HG03280 (cell line): ENCODE data around the gene GPC6.

Experiments
- ATAC-seq: cut with Tn5 transposase; IDR thresholded peaks from one replicate; pipeline ENCODE4 v1.9.1; 2021; ENCODE audit warnings: mild to moderate bottlenecking, moderate library complexity; ENCODE audit not compliant: unreplicated experiment

The GPC6 gene

DNA sequence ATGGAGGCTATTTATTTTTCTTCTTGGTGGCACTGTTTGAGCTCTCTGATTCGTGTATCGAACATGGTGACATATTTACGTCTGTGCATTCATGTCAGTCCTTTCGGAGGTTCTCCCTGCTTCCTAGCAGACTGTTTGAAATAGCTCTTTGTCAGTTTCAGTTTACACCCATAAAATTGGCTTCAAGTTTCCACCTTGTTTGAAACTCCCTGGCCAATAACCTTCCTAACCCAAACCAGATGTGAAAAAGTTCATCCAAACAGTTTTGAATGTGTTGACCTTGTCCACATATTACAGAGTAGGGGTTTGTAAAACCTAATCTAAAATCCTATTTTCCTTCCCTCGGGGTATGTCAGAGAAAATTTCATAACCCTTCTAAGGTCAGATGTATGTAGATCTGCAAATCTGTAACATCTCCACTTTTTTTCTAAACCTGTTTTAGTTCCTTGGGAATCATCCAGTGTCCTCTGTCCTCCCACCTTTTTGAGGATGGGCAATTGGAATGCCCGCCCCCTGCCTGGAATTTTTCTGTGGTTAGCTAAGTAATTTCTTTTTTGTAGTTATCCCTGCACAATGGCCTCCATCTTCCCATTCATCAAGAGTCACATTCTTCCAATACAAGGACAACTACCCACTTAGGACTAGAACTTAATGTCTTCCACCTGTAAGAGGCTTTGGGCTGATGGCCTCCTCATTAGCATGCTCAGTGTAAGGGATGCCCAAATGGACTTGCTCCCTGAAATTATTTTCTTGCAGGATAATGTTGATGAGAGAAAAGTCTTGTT lies 499.8 kb downstream of the GPC6 start:
- no peak for ATAC-seq

DNA sequence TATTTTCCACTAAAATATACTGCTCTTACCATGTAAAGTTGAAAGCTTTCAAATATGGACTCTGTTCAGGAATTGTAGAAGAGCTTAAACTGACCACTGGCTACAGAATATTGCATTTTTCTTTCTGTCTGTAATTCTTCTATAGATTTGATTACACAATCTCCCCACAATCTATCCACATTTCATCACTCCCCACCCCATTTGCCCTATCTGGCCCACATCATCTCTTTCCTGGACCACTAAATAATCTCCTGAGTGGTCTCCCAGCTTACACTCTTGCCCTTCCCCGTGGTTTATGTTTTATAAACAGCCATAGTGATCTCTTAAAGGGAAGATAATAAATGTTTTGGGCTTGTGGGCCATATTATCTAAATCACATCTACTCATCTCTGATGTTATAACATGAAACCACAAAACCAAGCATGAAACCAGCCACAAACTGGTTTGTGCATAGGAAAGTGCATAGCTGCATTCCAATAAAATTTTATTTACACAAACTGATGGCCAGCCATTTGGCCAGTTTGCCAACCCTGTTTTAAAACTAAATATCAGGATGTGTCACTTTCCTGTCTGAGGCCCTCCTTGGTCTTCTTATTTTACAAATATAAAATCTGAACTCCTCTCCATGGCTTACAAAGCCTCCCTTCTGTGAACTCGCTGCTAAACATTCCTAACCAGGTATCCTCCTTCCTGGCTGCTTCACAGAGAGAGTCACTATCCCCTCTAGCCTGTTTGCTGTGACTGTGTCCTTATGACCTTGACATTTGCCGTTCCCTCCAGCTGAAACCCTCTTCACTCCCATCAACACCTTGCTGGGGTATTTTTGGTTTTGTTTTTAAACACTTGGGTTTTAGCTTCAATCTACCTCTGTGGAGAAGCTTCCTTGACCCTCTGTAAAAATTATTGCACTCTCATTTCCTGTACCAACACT lies 500.9 kb downstream of the GPC6 start:
- no peak for ATAC-seq

DNA sequence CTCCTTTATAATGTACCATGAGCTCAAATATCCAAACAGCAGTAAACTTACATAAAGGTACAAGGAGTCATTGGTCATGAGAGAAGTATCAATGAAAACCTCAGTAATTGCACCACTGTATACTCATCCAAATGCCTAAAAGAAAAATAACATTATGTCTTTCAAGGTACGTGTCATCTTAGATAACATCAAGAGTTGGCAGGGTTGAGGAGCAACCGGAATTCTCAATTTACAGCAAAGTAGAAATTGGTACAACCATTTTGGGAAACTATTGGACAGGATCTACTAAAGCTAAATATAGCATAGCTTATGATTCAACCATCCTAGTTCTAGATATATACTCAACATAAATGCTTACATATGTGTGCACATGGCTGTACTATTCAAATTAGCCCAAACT lies 502.8 kb downstream of the GPC6 start:
- no peak for ATAC-seq

DNA sequence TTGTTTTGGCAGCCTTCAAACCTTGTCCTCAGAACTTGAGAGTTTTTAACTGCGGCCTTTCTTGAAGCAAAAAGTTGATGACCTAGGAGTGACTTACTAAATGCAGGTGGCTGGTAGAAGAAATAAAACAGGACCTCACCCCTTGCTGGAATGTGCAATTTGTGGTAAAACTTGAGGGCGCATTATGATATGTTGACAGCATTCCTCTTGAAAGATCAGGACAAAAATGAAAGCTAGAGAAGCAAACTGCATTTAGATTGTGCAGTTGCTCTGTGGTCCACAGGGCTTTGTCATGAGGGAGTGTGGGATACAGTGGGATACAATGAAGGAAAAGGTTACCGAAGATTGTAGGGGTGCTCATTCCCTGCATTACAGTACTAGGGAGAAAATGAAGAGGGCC lies 504.2 kb downstream of the GPC6 start:
- ATAC-seq = no peak

DNA sequence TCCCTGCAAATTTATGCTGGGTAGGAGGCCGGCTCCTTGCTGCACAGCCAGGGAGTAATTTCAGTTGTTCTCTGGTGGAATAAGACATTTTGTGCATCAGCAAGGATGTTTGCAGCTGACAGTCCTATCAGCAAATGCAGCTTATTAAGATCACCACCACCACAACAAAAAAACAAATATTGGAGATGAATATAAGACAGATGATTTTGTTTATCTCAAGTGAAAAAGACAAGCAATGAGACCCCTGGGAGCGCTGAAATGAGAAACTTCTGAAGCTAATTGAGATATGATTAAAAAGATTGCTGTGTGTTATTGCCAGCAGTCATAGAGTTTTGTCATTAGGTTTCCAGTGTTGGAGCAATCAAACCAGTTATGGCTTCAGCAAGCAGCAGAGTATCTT lies 505.6 kb downstream of the GPC6 start:
- no peak for ATAC-seq

DNA sequence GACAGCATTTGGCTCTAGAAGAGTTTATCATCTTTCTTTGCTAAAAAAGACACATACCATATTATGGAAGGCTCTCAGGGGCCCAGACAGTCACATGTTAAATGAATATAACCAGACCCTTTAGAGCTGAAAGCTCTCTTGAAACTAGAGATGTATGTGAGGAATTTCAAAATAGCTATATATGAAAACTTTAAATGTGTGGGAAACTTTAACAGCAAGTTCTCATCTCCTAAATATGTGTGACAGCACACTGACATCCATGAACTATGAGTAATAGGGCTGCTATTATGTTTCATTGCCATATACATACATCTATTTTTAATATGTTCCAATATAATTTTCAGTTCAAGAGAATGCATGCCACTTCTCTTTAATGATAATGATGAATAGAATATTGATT lies 509.5 kb downstream of the GPC6 start:
- no peak for ATAC-seq

DNA sequence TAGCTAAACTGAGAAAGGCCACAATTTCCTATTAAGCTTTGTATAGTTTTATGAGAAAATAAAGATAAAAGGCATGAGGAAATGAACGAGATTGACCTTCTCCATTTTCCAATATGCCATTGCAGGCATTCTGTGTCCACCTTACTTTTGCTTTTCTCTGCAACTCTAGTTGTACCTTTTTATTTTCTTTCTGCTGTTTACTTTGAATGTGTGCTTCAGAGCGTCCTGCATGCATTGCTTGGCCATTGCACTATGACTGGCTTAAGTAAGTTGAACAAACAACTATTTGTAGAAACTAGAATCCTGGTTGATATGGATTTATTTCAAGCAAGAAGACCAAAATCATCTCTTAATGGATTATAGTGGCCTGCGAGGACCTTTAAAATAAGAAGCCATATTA lies 510.3 kb downstream of the GPC6 start:
- ATAC-seq = no peak

DNA sequence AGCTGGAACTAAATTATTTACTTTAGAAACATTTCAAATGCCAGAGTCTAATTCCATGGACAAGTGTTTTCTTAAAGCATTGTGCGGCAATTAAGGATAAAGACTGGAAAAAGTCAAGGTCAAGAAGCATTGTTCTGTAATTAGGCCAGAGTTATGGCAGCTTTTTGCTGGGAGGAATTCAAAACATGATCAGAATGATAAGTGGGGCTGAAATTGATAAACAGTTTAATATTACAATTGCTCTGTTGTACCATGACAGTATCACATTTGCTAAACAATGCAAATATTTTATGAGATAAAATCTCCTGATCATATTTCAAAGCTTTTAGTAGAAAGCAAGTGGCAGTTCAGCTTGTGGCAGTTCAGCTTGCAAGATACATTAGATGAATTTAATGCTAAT lies 513.7 kb downstream of the GPC6 start:
- ATAC-seq = no peak

DNA sequence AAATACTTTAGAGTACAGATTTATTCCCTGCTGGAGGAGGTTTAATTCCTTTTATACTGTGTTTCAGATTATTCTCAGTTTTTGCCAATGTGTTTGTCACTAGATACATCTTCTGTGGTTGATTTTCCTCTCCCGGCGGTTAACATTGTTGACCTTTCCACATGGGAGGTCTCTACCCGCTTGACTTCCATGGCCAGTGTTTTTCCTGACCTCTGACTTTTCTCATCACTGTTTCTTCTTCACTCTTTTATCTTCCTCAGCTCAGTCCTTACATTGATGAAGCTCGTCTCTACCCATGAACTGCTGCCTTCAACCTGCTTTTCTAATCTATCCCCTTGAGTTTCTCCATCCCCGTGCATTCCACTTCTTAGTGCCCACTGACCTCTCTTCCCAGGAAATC lies 517.4 kb downstream of the GPC6 start:
- ATAC-seq = no peak

DNA sequence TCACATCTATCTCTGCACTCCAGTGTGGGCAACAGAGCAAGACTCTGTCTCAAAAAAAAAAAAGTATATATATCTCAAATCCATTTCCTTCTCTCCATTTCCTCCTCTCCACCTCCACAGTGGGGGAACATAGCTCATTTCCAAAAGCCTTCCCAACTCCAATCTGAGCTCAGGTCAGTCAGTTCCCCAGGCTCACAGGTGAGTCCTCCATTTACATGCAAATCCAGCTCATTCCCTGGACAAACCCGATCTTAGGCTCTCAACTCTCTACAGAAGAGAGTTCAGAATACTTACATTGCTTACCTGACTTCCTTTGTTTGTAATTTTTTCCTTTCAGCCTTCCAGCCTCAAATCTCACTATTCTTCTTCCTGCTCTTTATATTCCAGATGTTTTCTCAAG lies 518.3 kb downstream of the GPC6 start:
- ATAC-seq = no peak

DNA sequence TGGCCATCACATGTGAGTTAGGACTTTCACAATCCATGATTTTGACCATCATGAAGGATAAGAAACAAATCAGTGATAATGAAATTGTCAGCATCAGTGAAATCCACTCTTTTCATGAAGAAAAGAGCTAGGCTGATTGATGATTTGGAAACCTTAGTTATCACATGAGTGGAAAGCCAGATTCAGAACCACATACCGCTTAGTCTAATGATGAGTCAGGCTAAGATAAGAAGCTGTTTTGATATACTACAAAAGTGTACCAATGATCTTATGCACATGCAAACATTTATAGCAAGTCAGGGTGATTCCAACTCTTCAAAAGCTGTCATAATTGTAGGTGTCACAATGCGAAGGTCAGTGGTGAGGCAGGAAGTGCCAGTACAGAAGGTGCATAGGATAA lies 519.3 kb downstream of the GPC6 start:
- ATAC-seq = no peak

DNA sequence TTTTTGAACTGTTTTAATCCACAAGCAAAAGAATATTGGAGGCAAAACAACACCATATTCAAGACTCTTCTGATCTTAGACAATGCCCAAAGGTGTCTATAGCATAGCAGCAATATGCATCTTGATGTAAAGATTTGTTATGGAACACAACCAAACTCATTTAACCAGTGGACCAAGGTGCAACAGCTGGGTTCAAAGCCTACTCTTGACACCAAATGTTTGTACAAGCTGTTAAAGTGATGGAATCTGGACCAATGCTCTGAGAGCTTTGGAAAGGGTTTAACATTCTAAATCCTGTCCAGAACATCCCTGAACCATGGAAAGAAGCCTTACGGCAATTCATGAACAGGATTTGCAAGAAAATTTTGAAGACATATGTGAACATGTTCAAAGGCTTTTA lies 520.0 kb downstream of the GPC6 start:
- ATAC-seq = no peak

DNA sequence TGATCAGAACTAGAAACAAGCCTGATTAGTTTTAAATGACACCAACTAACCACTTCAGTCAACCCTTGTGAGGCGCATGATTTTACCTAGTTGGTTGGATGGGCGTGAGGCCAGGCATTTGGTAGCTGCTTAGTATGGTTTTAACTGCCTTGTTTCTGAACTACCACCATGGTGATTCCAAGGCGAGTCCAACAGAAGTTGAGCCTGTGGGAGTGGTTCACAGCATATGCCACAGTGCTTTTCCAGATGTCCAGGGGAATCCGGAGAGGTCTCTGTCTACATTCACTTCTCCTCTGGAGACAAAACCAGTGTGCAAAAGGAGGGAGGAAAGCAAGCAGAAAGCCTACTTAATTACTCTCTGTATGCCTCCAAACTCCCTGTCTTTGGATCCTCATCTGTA lies 524.1 kb downstream of the GPC6 start:
- ATAC-seq = no peak

DNA sequence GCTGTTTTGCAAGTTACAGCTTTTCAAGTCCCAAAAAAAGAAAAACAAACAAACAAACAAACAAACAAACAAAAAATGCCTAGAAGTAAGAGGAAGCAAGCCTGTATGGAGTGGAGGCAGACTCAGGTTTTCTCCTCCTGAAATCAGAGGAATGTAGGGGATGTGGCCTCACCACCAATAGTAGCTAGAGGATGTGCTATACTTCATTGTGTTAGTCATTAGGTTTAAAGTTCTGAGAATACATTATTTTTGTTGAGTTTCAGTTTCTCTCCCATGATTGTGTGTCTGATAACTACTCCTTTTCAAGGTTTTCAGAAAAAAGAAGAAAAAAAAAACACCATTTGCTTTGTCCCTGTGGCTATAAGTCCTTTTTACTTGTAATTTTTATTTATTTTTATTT lies 524.5 kb downstream of the GPC6 start:
- ATAC-seq = no peak

DNA sequence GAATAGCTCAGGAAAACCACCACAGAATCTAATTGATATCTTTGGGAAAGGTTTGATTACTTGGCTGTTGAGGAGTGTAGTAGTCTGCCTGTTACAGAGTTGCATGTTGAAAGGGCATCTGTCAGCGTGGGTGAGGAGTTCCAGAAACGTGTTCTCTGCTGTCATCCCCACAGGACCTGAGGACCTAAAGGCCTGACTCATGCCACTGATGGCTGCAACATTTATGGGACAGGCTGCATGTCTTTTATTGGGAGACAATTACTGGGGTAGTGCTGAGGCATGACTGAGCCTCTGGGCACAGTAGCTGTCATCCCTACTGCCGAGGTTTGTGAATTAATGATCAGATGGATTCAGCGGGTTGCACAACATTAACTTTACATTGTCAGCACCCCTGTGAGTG lies 525.9 kb downstream of the GPC6 start:
- ATAC-seq = no peak

DNA sequence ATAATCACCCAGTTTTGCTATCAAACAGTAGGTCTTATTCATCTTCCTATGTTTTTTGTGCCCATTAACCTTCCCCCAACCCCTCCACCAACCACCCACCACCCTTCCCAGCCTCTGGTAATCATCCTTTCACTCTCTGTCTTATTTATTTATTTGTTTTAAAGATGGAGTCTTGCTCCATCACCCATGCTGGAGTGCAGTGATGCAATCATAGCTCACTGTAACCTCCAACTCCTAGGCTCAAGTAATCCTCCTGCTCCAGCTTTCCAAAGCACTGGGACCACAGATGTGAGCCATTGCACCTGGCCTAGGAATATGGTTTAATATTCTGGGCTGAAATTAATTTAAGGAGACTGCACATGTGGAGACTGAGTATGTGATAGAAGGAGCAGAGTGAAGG lies 527.0 kb downstream of the GPC6 start:
- ATAC-seq = no peak

DNA sequence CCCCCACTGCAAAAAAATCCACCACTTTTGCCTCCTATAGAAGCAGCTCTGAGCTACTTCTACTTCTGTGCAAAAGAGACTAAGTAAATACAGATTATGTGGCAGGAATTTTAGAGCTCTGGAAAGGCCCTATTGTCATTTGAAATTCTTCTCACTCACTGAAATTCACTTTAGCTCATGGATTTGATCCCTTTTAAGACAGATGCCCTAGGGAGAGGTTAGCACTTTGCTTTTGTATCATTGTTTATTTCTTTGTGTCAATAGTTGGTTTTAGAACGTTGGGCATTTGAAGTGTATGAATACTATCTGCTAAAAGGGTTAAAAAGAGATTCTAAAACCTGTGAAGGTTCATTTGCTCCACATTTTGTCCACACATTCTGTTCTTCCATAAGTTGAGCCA lies 528.7 kb downstream of the GPC6 start:
- ATAC-seq = no peak

DNA sequence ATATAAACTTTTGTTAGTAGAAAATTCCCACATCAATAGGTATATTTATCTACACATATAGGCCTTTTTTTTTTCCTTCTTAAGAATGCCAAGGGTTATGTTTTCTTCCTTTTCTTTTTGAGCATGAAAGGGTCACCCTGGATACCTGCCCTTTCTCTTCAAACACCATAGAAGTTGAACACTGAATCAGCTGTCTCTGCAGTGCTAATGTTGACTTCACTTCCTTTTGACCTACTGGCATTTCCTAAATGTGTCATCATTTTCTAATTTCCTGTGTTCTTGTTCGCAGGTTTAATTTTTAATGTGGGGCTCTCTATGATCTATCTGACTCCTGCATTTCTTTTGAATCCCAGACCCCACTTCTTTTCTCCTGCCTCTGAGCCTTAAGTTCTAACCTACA lies 532.0 kb downstream of the GPC6 start:
- no peak for ATAC-seq

DNA sequence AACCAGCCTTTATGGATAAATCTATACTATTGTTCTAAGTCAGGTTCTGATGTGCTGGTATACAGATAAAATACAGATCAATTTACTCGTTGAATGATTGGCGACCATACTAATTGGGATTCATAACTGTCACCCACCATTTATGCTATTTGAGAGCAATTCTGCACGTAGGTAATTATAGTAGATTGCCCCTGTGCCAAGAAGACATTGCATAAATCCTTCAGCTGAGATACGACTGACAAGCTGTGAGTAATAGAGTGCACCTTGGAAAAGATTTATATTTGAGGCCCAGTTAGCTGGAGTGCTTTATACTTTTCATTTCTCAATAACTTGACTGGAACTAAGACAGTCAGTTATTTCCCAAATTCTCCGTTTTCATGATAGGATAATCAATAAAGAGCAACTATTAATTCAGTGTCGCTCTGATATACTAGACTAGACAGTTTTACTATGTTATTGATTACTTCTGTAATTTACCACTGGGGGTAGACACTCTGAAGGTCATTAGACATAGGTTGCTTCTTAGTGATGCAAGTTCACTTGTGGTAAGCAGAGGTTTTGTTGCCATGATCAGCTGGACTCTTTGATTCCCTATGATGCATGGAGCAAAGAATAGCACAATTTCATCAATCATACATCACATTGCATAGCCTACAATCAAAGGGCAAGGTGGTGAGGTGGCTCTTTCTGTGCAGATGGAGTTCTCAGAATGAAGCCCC lies 536.3 kb downstream of the GPC6 start:
- ATAC-seq = no peak

DNA sequence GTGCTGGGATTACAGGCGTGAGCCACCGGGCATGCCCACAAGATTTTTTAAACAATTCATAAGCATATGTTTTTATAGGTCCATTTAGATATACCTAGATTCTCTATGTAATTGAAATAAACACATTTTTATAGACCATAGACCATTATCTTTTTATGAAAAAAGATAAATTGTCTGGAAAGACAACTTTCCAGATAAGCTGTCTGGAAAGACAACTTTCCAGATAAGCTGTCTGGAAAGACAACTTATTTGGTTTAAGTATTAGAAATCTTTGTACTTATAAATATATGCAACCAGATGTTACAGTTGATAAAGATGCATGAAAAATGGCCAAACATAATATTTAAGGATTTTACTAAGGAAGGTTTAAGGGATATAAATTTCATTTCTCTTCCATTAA lies 538.5 kb downstream of the GPC6 start:
- no peak for ATAC-seq

DNA sequence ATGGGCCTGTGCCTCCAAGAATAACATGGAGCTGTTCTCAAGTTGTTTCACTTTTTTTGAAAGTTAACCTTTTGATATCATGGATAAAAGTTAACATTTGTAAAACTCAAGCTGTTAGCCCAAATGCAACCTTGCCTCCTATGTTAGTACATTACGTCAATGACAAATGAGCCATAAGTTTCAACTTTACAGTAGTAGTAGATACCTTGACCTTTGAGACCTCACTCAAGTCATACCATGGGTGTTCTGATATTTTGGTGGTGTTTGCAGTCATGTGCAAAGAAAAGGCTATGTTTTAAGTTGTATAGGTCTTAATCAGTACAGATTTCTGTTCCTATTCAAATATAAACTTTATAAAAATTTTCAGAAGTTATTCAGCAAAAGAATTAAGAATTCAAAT lies 539.2 kb downstream of the GPC6 start:
- no peak for ATAC-seq

DNA sequence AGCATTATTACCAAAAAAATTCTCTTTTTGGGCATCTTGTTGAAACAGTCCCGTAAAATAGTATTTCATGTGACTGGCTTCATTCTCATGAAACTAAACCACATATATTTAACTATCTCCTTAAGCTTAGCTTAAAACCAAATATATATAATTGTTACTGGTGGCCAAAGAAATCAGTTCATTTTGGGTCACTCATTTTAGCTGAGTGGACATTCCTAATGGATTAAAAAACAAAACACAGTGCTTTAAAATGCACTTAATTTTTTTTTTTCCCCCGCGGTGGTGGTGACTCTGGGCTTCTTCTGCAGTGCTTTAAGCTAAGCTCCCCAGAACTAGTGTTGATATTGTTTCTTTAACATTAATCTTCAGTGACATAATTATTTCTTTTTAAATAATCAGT lies 540.1 kb downstream of the GPC6 start:
- no peak for ATAC-seq
